NK-92 treated with Interleukin-12 subunit alpha and Interleukin-12 subunit beta, amount 100 ng/mL, for 24 hours (cell line): ENCODE data around the gene FTCDNL1.

Source experiments
- DNase-seq: peaks from one replicate; lab custom pipeline; 2025; lab: John Stamatoyannopoulos, UW

Gene FTCDNL1

DNA sequence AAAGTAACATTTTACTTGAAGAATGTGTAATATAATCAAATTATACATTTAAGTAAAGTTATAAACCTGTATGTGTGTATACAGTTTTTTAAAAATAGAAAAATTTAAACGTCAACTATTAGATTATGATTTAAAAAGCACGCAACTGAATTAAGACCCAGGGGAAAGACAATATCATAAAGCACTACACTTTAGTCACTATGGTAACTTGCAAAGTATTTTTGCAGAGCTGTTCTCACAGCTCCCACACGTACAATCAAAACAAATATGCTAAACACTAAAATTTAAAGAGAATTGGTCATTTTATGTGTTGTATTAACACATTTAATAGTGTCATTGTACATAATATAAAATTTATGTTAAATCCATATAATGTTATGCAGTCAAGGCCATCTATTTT is 59.7 kb downstream of the FTCDNL1 start:
- no peak for DNase-seq

DNA sequence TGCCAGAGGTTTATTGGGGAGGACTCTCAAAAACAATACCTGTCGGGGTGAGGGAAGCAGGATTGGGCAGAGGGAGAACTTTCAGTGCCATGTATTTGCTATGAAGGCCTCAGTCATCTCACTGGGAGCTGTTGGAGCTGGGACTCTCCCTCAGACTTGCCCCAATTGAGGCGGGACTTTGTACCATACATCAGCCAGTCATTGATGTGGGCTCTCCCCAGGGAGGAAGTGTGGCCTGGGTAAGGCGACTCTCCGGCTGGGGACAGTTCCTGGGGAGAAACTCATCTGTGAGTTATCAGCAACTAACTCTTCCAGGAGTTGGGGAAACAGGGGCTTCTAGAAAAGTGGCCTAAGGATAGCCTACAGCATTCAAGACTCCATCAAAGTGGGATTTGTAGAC is 66.5 kb downstream of the FTCDNL1 start:
- DNase-seq = no peak

DNA sequence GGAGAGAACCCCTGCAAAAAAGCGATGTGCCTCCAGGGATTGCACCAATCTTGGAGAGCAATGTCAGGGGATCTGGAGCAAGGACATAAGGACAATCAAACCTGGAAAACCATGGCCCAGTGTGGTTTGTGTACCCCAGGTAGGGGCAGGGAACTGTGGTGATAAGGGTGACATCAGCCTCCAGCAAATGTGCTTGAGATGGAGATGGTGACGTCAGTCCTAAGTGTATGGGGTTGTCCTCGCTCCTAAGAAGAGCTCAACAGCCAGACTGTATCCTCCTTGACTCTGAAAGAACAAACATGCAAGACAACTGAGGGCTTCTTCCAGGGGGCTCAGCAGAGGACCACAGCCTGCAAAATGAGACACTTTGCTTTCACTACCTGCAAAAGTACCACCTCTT is 71.4 kb downstream of the FTCDNL1 start:
- no peak for DNase-seq

GRCh38 chr2:199778655-199779054 is 72.3 kb downstream of the FTCDNL1 start:
- no peak for DNase-seq

DNA sequence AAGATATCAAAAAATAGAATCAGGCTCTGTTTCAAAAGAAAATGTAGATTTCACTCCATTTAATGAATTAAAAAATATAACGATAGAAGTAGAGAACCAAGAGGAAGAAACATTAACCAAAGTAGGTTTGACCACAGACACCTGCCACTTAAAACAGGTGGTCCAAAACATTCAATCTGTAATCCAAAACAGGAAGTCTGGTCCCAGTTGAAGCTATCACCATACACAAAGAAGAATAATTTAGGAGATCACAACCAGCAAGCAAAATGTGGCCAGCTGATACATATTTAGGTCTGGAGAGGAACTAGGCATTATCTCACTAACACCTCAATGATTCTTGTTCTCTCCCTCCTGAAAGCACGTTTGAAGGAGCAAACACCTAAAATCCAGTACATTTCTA is 73.1 kb downstream of the FTCDNL1 start:
- no peak for DNase-seq

DNA sequence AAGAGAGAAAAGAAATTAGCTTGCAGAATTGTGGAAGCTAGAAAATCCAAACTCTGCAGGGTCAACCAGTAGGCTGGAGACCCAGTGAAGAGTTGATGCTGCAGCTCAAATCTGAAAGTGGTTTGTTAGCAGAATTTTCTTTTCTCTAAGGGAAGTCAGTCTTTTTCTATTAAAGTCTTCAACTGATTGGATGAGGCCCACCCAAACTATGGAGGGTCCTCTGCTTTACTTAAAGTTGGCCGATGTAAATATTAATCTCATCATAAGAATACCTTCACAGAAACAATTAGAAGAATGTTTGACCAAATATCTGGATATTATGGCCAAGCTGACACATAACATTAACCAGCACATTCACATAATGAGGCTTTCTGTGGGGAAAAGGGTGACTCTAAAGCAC is 73.7 kb downstream of the FTCDNL1 start:
- DNase-seq = no peak

- DNase-seq = no peak
These were observed 75.7 kb downstream of the FTCDNL1 start for GRCh38 chr2:199775267-199775666.

GRCh38 chr2:199772035-199772976 is 78.7 kb downstream of the FTCDNL1 start:
- DNase-seq = no peak

GRCh38 chr2:199770716-199771115 is 80.3 kb downstream of the FTCDNL1 start:
- no peak for DNase-seq

DNA sequence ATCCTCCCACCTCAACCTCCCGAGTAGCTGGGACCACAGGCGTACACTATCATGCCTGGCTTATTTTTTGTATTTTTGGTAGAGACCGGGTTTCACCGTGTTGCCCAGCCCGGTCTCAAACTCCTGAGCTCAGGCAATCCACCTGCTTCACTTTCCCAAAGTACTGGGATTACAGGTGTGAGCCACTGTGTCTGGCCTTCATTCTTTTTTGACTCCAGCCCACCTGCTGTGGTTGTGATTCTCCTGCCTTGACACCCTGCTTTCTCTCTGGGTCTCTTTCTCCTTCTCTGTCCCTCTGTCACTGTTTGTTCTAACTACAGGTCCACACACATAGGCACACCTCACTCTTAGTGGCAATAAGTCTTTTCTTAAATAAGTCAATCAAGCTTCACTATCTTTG is 85.3 kb downstream of the FTCDNL1 start:
- no peak for DNase-seq

DNA sequence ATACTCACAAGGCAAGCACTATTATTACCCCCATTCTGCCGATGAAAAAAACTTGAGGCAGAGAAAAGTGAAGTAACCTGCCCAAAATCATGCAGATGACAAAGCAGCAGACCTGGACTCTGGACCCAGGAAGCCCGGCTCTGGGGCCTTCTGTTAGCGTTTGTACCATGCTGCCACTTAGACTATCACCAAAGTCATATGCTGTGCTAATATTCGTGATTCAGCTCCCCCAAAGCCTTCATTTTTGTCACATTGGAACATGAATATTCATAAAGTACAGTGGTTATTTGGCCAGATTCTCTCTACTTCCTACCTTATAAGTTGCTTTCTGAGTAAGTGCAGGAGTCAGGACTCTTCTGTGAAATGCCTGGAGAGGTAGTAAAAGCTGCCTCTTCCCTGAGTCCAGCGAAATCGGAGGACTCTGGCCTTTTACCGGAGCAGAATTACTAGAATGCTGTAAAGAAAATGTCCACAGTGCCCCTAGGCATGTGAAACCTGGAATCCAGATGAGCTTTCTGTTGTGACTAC is 86.7 kb downstream of the FTCDNL1 start:
- DNase-seq = no peak

GRCh38 chr2:199762963-199763362 is 88.0 kb downstream of the FTCDNL1 start:
- no peak for DNase-seq

- no peak for DNase-seq
These were observed 90.4 kb downstream of the FTCDNL1 start for GRCh38 chr2:199760574-199760973.

- no peak for DNase-seq
These were observed 93.6 kb downstream of the FTCDNL1 start for GRCh38 chr2:199757233-199757870.

- DNase-seq = no peak
These were observed 94.2 kb downstream of the FTCDNL1 start for GRCh38 chr2:199756743-199757142.

DNA sequence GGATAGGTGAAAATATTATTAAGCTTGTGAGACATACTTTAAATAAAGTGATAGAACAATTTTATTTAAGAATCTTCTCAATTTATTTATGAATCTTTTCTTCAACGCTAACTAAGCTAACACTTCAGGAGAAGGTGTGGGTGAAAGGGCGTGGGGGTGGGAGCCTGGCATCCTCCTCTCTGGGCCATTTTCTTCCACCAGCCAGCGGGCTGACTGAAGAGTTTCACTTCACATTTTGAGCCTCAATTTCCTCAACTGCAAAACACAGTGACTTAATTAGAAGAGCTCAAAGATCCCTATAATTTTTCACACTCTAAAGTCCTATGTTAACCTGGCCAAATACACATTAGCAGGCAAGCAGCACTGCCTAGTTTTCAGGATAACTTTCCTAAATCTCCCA is 94.8 kb downstream of the FTCDNL1 start:
- no peak for DNase-seq

- DNase-seq = no peak
These were observed 96.2 kb downstream of the FTCDNL1 start for GRCh38 chr2:199754766-199755165.

DNA sequence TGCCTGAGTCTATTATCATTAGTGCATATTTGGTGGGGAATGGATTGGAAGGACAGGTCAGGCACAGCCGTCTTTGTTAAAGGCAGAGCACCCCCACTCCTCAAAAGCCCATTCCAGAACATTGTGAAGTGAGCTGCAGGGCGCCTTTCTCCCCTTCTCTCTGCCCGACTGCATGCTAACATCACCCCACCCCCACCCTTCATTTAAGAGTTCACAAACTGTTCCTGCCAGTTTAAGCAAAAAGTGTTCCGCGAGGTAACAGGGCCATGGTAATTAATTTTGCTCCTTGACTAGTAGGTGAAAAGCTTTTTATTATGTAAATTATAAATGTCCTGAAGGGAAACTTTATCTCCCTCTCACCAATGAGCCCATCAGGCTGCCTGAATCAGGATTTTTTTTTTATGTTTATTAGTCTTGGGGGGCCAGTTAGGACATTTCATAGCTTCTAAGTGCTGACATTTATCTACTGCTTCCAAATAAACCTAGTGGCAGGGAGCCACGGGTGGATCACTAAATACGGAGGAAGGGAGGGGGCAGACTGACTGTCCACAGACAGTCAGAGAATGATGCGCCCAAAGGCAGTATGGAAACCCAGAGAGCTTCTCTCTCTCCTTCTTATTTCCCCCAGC is 99.4 kb downstream of the FTCDNL1 start:
- no peak for DNase-seq

DNA sequence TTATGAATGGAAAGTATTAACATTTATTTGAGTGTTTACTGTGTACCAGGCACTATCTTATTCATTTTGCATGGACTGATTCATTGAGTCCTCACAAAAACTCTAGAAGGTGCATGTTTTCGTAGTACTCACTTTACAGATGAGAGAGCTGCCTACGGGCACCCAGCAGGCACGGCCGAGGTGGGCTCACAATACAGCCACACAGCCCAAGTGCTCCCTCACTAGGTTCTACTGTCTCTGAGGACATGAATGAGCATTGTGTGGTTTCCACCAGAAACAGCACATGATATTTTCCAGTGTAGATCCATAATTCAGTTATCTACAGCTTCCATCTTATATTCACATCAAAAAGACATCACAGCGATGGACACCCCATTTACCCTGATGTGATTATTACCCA is 101.4 kb downstream of the FTCDNL1 start:
- no peak for DNase-seq

- no peak for DNase-seq
These were observed 106.3 kb downstream of the FTCDNL1 start for GRCh38 chr2:199744724-199745123.

DNA sequence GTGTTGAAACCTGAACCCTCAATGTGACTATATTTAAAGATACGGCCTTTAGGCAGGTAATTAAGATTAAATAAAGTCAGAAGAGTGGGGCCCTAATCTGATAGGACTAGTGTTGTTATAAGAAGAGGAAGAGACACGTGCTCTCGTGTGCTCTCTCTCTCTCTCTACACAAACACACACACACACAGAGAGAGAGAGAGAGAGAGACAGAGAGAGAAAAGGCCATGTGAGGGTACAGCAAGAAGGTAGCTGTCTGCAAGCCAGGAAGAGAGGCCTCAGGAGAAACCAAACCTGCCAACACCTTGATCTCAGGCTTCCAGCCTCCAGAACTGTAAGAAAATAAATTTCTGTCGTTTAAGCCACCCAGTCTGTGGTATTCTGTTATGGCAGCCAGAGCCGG is 106.7 kb downstream of the FTCDNL1 start:
- DNase-seq = no peak

DNA sequence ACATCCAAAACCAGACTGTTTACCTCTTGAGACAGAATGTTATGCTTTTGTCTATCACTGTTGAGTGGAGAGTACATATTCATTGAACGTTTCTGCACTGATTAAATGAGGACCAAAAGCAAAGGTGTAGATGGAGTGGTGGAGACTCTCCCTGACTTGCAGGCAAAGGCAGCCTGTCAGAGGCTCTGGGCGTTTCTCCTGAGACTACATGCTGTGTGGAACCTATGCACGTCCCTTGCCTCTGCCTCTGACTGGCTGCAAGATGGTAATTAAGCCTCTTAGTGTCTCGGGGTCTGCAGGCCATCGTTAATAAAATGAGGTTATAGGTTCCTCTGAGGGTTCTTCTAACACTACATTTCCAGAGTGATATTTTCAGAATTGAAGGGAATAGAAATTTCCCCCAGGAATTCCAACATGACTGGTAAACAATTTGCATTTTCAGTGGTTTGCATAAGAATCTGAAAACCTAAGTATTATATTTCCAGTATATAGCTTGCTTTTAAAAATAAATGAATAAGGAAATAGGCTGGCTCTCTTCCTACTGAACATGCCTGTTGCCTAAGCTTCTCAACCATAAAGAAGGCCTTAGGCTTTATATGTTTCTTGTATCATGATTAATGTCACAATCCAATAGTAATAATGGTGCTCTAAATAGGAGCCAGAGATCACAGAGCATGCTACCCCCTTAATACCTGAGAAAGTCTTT is 107.4 kb downstream of the FTCDNL1 start:
- DNase-seq = no peak
